Measurements from ENCODE around the gene ZNF165.
"Not testable (repeated sequence)": the region's sequence is repeated elsewhere in the genome, so short reads cannot be mapped to it uniquely, and the experiment has no call there.

DNA sequence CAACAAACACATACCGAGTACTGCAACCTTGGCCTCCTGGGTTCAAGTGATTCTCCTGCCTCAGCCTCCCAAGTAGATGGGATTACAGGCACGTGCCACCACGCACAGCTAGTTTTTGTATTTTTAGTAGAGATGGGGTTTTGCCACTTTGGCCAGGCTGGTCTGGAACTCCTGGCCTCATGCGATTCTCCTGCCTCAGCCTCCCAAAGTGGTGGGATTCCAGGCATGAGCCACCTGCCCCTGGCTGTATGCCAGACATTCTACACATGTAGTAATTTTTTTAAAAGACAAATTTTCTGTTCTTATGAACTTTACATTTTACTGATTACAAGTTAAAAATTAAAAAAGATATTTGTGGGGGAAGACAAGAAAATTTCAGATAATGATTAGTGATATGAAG lies 9.4 kb upstream of the ZNF165 start:
- TF ChIP-seq KDM1A (IDR thresholded peaks at IDR 0.05; ENCODE audit: borderline replicate concordance, low read length); EZH2 (IDR thresholded peaks at IDR 0.05; ENCODE audit: low read depth, low read length, severe bottlenecking); EP300 (IDR thresholded peaks at IDR 0.05; ENCODE audit: borderline replicate concordance in 1 of 2, low read depth in 2 of 2, low read length in 2 of 2); NRF1 (IDR thresholded peaks at IDR 0.05; ENCODE audit: low read depth, low read length); CEBPB (IDR thresholded peaks at IDR 0.05; ENCODE audit: low read depth, low read length); GABPA (IDR thresholded peaks at IDR 0.05; ENCODE audit: borderline replicate concordance, insufficient read depth, low read length); TEAD4 (IDR thresholded peaks at IDR 0.05; ENCODE audit: low read depth, low read length); RFX5 (IDR thresholded peaks at IDR 0.05; ENCODE audit: borderline replicate concordance, low read depth, low read length); RBBP5 (IDR thresholded peaks at IDR 0.05; ENCODE audit: borderline replicate concordance, low read depth, low read length); YY1 (IDR thresholded peaks at IDR 0.05; ENCODE audit: low read depth, low read length): not testable (repeated sequence)
- TF ChIP-seq, protein P1, sequence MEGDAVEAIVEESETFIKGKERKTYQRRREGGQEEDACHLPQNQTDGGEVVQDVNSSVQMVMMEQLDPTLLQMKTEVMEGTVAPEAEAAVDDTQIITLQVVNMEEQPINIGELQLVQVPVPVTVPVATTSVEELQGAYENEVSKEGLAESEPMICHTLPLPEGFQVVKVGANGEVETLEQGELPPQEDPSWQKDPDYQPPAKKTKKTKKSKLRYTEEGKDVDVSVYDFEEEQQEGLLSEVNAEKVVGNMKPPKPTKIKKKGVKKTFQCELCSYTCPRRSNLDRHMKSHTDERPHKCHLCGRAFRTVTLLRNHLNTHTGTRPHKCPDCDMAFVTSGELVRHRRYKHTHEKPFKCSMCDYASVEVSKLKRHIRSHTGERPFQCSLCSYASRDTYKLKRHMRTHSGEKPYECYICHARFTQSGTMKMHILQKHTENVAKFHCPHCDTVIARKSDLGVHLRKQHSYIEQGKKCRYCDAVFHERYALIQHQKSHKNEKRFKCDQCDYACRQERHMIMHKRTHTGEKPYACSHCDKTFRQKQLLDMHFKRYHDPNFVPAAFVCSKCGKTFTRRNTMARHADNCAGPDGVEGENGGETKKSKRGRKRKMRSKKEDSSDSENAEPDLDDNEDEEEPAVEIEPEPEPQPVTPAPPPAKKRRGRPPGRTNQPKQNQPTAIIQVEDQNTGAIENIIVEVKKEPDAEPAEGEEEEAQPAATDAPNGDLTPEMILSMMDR (IDR thresholded peaks at IDR 0.05; ENCODE audit: control extremely low read depth in 1 of 3, insufficient read depth in 1 of 3, low read depth in 1 of 3, low read length in 3 of 3), result not testable (repeated sequence)
- TF ChIP-seq, protein P2, sequence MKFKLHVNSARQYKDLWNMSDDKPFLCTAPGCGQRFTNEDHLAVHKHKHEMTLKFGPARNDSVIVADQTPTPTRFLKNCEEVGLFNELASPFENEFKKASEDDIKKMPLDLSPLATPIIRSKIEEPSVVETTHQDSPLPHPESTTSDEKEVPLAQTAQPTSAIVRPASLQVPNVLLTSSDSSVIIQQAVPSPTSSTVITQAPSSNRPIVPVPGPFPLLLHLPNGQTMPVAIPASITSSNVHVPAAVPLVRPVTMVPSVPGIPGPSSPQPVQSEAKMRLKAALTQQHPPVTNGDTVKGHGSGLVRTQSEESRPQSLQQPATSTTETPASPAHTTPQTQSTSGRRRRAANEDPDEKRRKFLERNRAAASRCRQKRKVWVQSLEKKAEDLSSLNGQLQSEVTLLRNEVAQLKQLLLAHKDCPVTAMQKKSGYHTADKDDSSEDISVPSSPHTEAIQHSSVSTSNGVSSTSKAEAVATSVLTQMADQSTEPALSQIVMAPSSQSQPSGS (IDR thresholded peaks at IDR 0.05; ENCODE audit: low read length), result not testable (repeated sequence)
- TF ChIP-seq, protein P3, sequence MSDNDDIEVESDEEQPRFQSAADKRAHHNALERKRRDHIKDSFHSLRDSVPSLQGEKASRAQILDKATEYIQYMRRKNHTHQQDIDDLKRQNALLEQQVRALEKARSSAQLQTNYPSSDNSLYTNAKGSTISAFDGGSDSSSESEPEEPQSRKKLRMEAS (IDR thresholded peaks at IDR 0.05), result not testable (repeated sequence)
